HepG2 (cell line): ENCODE results near the gene EFS. TPM values are rescaled to one million over a fixed set of nuclear protein-coding genes. Genes with fewer than 3 reads are reported as not detected.

Experiments
- ARHGAP35 ChIP-seq: sonication (generic); formaldehyde crosslinking; IDR thresholded peaks from 2 replicates; pipeline ENCODE4 v1.9.0; 2022; ENCODE audit warnings: mild to moderate bottlenecking, inconsistent platforms, moderate library complexity, missing genetic modification reagents, borderline replicate concordance
- ATM ChIP-seq: fragments of 450-650 bp; IDR thresholded peaks from 2 replicates; pipeline ENCODE4 v1.7.1; 2017; ENCODE audit warnings: mild to moderate bottlenecking, borderline replicate concordance
- ATRX ChIP-seq: sonication (generic); formaldehyde crosslinking; IDR thresholded peaks from 2 replicates; pipeline ENCODE4 v1.4.0; 2020; ENCODE audit warnings: missing genetic modification reagents, borderline replicate concordance
- BRD4 ChIP-seq: sonication (generic); formaldehyde crosslinking; IDR thresholded peaks from 2 replicates; pipeline ENCODE4 v1.4.0; 2020; ENCODE audit warnings: missing genetic modification reagents
- CSRNP1 ChIP-seq: sonication (generic); formaldehyde crosslinking; IDR thresholded peaks from 2 replicates; pipeline ENCODE4 v1.8.1; 2023; ENCODE audit warnings: mild to moderate bottlenecking, missing genetic modification reagents
- DMAP1 ChIP-seq: IDR thresholded peaks from 2 replicates; pipeline ENCODE4 v1.6.1; 2016
- ELF3 ChIP-seq: IDR thresholded peaks from 2 replicates; pipeline ENCODE4 v1.6.1; 2016; ENCODE audit warnings: missing genetic modification reagents, missing compliant biosample characterization
- FLYWCH1 ChIP-seq: sonication (generic); formaldehyde crosslinking; IDR thresholded peaks from 2 replicates; pipeline ENCODE4 v1.8.1; 2023; ENCODE audit warnings: mild to moderate bottlenecking, missing genetic modification reagents
- IRF9 ChIP-seq: sonication (generic); formaldehyde crosslinking; IDR thresholded peaks from 2 replicates; pipeline ENCODE4 v1.8.0; 2022; ENCODE audit warnings: missing genetic modification reagents, mild to moderate bottlenecking, borderline replicate concordance
- JUNB ChIP-seq: sonication (generic); formaldehyde crosslinking; IDR thresholded peaks from 2 replicates; pipeline ENCODE4 v1.8.0; 2022; ENCODE audit warnings: missing genetic modification reagents, mild to moderate bottlenecking, borderline replicate concordance
- NR2F1 ChIP-seq, 2 experiments: fragments of 450-650 bp in 1 of 2; formaldehyde crosslinking in 1 of 2; IDR thresholded peaks; 2 replicates each; pipeline versions ENCODE4 v1.5.0 to v1.6.1; 2016 to 2020; ENCODE audit warnings: mild to moderate bottlenecking in 1 of 2, missing compliant biosample characterization in 1 of 2, missing genetic modification reagents in 1 of 2, moderate library complexity in 1 of 2
- PAF1 ChIP-seq: IDR thresholded peaks from 2 replicates; pipeline ENCODE4 v1.6.1; 2016; ENCODE audit warnings: missing genetic modification reagents, missing compliant biosample characterization
- PHF20 ChIP-seq: sonication (generic); formaldehyde crosslinking; IDR thresholded peaks from 2 replicates; pipeline ENCODE4 v1.5.0; 2020; ENCODE audit warnings: mild to moderate bottlenecking, missing genetic modification reagents
- SMAD1 ChIP-seq: sonication (generic); formaldehyde crosslinking; IDR thresholded peaks from 2 replicates; pipeline ENCODE4 v1.4.0; 2020; ENCODE audit warnings: missing genetic modification reagents, low read depth, mild to moderate bottlenecking, borderline replicate concordance
- TBL1XR1 ChIP-seq: fragments of 150-350 bp; IDR thresholded peaks from 2 replicates; pipeline ENCODE4 v1.6.1; 2014; ENCODE audit warnings: borderline replicate concordance, low read length; ENCODE audit not compliant: partially characterized antibody
- U2AF2 ChIP-seq: fragments of 200-400 bp; formaldehyde crosslinking; IDR thresholded peaks from 2 replicates; pipeline ENCODE4 v1.6.1; 2017; ENCODE audit warnings: low read depth, mild to moderate bottlenecking, low read length
- WIZ ChIP-seq: sonication (generic); formaldehyde crosslinking; IDR thresholded peaks from 2 replicates; pipeline ENCODE4 v1.5.1; 2020; ENCODE audit warnings: mild to moderate bottlenecking, missing genetic modification reagents
- ZNF124 ChIP-seq: sonication (generic); formaldehyde crosslinking; IDR thresholded peaks from 2 replicates; pipeline ENCODE4 v1.4.0; 2020; ENCODE audit warnings: missing genetic modification reagents
- ZNF3 ChIP-seq: IDR thresholded peaks from 2 replicates; pipeline ENCODE4 v1.7.0; 2017; ENCODE audit warnings: inconsistent platforms
- ZNF432 ChIP-seq: sonication (generic); formaldehyde crosslinking; IDR thresholded peaks from 2 replicates; pipeline ENCODE4 v1.5.0; 2020; ENCODE audit warnings: missing genetic modification reagents, mild to moderate bottlenecking, borderline replicate concordance
- ZNF44 ChIP-seq: sonication (generic); formaldehyde crosslinking; IDR thresholded peaks from 2 replicates; pipeline ENCODE4 v1.5.1; 2020; ENCODE audit warnings: mild to moderate bottlenecking, missing genetic modification reagents
- ZNF572 ChIP-seq: sonication (generic); formaldehyde crosslinking; IDR thresholded peaks from 2 replicates; pipeline ENCODE4 v1.5.1; 2020; ENCODE audit warnings: mild to moderate bottlenecking, missing genetic modification reagents
- ZNF589 ChIP-seq: sonication (generic); formaldehyde crosslinking; conservative IDR thresholded peaks from 2 replicates; pipeline ENCODE4 v1.8.0; 2022; ENCODE audit warnings: mild to moderate bottlenecking, moderate library complexity, missing genetic modification reagents
- ZNF598 ChIP-seq: sonication (generic); formaldehyde crosslinking; IDR thresholded peaks from 2 replicates; pipeline ENCODE4 v1.5.1; 2020; ENCODE audit warnings: mild to moderate bottlenecking, missing genetic modification reagents, borderline replicate concordance
- ZNF703 ChIP-seq: sonication (generic); formaldehyde crosslinking; IDR thresholded peaks from 2 replicates; pipeline ENCODE4 v1.5.1; 2020; ENCODE audit warnings: missing genetic modification reagents, mild to moderate bottlenecking, moderate library complexity, borderline replicate concordance
- ZNF766 ChIP-seq: sonication (generic); formaldehyde crosslinking; IDR thresholded peaks from 2 replicates; pipeline ENCODE4 v1.5.0; 2020; ENCODE audit warnings: missing genetic modification reagents, borderline replicate concordance
- ZNF776 ChIP-seq: sonication (generic); formaldehyde crosslinking; IDR thresholded peaks from 2 replicates; pipeline ENCODE4 v1.4.0; 2020; ENCODE audit warnings: mild to moderate bottlenecking, missing genetic modification reagents
- ZNF782 ChIP-seq: sonication (generic); formaldehyde crosslinking; IDR thresholded peaks from 2 replicates; pipeline ENCODE4 v1.4.0; 2020; ENCODE audit warnings: missing genetic modification reagents, mild to moderate bottlenecking, borderline replicate concordance
- polyA plus RNA-seq, 8 experiments: library from polyadenylated mRNA; depleted of rRNA in 3 of 8; stranded (reverse) in 7 of 8; unstranded in 1 of 8; fragments of >200 nt; fragmentation: Illumina TruSeq in 4 of 8; extraction: Trizol in 4 of 8; gene quantifications; 2 replicates each; pipeline versions ENCODE4 v1.2.1 to v1.2.3, GENCODE V29; 2011 to 2016; ENCODE audit warnings: low read depth in 4 of 8, missing spikeins in 1 of 8, mixed read lengths in 1 of 8; ENCODE audit not compliant: insufficient read depth in 1 of 8
- total RNA-seq, 5 experiments: library from RNA; depleted of rRNA; stranded (reverse); fragments of >200 nt; fragmentation: Illumina TruSeq; extraction: Trizol; gene quantifications; 2 replicates each; pipeline ENCODE4 v1.2.3, GENCODE V29; 2016; ENCODE audit warnings: low read depth in 1 of 5

EFS gene
- total and polyA plus RNA-seq, 2 of the 13 experiments (the other 11 are each of a cell fraction or from before 2014, with no cell fraction given), result not detected

- no peak for TF ChIP-seq TBL1XR1
- TF ChIP-seq ELF3 (CRISPR knock-in tag), result peak; percentile 22; the same call in 1 of the 2 replicates
- no peak for TF ChIP-seq ATM
- no peak for TF ChIP-seq ZNF703
- TF ChIP-seq JUNB, result no peak; the same call in 1 of the 2 replicates
- TF ChIP-seq PHF20, result no peak
- TF ChIP-seq WIZ (CRISPR knock-in tag), result peak; percentile 88
- TF ChIP-seq ZNF44 (CRISPR knock-in tag), result no peak; the same call in 1 of the 2 replicates
- TF ChIP-seq IRF9, result no peak
- no peak for TF ChIP-seq U2AF2
- no peak; the same call in 1 of the 2 replicates for TF ChIP-seq ZNF589
- TF ChIP-seq ARHGAP35, result no peak; the same call in 1 of the 2 replicates
- TF ChIP-seq DMAP1 (CRISPR knock-in tag), result peak; percentile 2; the same call in 1 of the 2 replicates
- TF ChIP-seq ZNF572 (CRISPR knock-in tag), result 0 out of 2 replicates have a peak, but pooled peaks have one; percentile 58
- TF ChIP-seq ZNF3, result no peak
- TF ChIP-seq CSRNP1 (CRISPR knock-in tag), result no peak
- peak; percentile 46; the same call in 1 of the 2 replicates for TF ChIP-seq ZNF776
- no peak for TF ChIP-seq ZNF124 (CRISPR knock-in tag)
- TF ChIP-seq ZNF432 (CRISPR knock-in tag), result no peak
- TF ChIP-seq ATRX (CRISPR knock-in tag), result no peak; the same call in 1 of the 2 replicates
- no peak for TF ChIP-seq ZNF782 (CRISPR knock-in tag)
- peak; percentile 80; the same call in 1 of the 2 replicates for TF ChIP-seq BRD4 (CRISPR knock-in tag)
- peak in 1 of 2 experiments; percentile 56; a peak in 1 of 4 replicates for TF ChIP-seq NR2F1 (CRISPR knock-in tag; IDR thresholded peaks at IDR 0.05)
- peak; percentile 79; the same call in 1 of the 2 replicates for TF ChIP-seq SMAD1 (CRISPR knock-in tag)
- peak; percentile 72; the same call in 1 of the 2 replicates for TF ChIP-seq ZNF766
- TF ChIP-seq ZNF598, result peak; percentile 39; the same call in 1 of the 2 replicates
- no peak for TF ChIP-seq FLYWCH1
- TF ChIP-seq PAF1 (CRISPR knock-in tag), result peak; percentile 86; the same call in 1 of the 2 replicates
Observed at GRCh38 chr14:23321572-23322547, 43.1 kb downstream of the EFS start (continued).
